GM18951 (cell line): ENCODE results near the gene UCK1.

ENCODE experiments used
- POLR2A ChIP-seq: IDR thresholded peaks from 4 replicates; pipeline ENCODE4 v1.6.1; 2011; ENCODE audit warnings: mild to moderate bottlenecking; ENCODE audit not compliant: insufficient read length, insufficient read depth; ENCODE audit errors: extremely low read depth
- in situ Hi-C: fragments of 300-500 bp; cut with MboI; formaldehyde crosslinking; loops from one replicate; pipeline ENCODE4 v1.12.0; 2022; ENCODE audit warnings: low sequenced_read_pairs, mixed read lengths, inconsistent platforms; ENCODE audit not compliant: unreplicated experiment

UCK1 gene

GRCh38 chr9:131511416-131511815 is 19.6 kb downstream of the UCK1 start:
- in situ Hi-C loops, result no loop called here
- no peak for TF ChIP-seq POLR2A

- in situ Hi-C loops, result no loop called here
- TF ChIP-seq POLR2A, result no peak
Measured at GRCh38 chr9:131505012-131505411, 26.1 kb downstream of the UCK1 start.

GRCh38 chr9:131503626-131504465 is 27.2 kb downstream of the UCK1 start:
- TF ChIP-seq POLR2A, result no peak
- in situ Hi-C loops, result no loop called here

- peak; percentile 74 for TF ChIP-seq POLR2A
- in situ Hi-C loops, result no loop called here
Measured at GRCh38 chr9:131502781-131503625, 28.1 kb downstream of the UCK1 start, which contains the start of gene POMT1. Gene POMT1, plus strand, starts transcription at chr9:131502918. Its CDS starts 1,301 bp downstream, at chr9:131504219.

GRCh38 chr9:131500939-131501541 is 30.0 kb downstream of the UCK1 start:
- in situ Hi-C loops, result no loop called here

GRCh38 chr9:131500377-131500776 is 30.7 kb downstream of the UCK1 start:
- in situ Hi-C loops, result no loop called here
- TF ChIP-seq POLR2A, result no peak

More at GRCh38 chr9:131500939-131501541, 30.0 kb downstream of the UCK1 start:
- TF ChIP-seq POLR2A, result no peak

GRCh38 chr9:131499254-131499767 is 31.8 kb downstream of the UCK1 start:
- in situ Hi-C loops, result no loop called here
- no peak for TF ChIP-seq POLR2A

- TF ChIP-seq POLR2A, result no peak
- in situ Hi-C loops, result no loop called here
Measured at GRCh38 chr9:131496844-131497405, 34.1 kb downstream of the UCK1 start.

- in situ Hi-C loops, result no loop called here
- TF ChIP-seq POLR2A, result no peak
Measured at GRCh38 chr9:131495785-131496184, 35.3 kb downstream of the UCK1 start.

- in situ Hi-C loops, result no loop called here
- no peak for TF ChIP-seq POLR2A
Measured at GRCh38 chr9:131494296-131494870, 36.7 kb downstream of the UCK1 start.

GRCh38 chr9:131492070-131492469 is 39.0 kb downstream of the UCK1 start:
- in situ Hi-C loops, result no loop called here
- no peak for TF ChIP-seq POLR2A

GRCh38 chr9:131491001-131491710 is 39.9 kb downstream of the UCK1 start:
- in situ Hi-C loops, result no loop called here

More at GRCh38 chr9:131491001-131491710, 39.9 kb downstream of the UCK1 start:
- TF ChIP-seq POLR2A, result no peak
